Pons (tissue), 1 donor: Measurements from ENCODE around the gene RABL2A.
"Not testable (repeated sequence)": the region's sequence is repeated elsewhere in the genome, so short reads cannot be mapped to it uniquely, and the experiment has no call there.

Experiments used
- DNase-seq: peaks from one replicate; pipeline ENCODE4 v3.0.0-alpha.2; 2016; ENCODE audit warnings: low spot score

RABL2A gene

GRCh38 chr2:113609822-113610221 lies 17.2 kb upstream of the RABL2A start:
- DNase-seq, result not testable (repeated sequence)

DNA sequence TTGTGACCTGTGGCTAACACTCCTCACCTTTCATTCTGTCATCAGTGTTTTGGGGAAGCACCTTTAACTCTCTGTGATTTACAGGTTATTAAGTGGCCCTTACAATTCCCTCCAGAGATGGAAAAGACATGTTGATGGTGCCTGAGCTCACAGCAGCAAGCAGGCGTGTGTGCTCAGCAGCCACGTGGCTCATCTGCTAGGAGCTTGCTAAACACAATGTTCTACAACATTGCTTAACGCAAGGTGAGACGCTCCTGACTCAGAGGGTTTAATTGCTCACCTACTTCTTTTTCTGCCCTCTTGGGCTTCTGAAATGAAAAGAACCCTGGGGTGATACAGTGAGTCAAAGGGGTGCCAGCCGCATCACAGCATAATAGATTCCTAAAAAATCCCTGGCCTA lies 6.1 kb upstream of the RABL2A start:
- not testable (repeated sequence) for DNase-seq

DNA sequence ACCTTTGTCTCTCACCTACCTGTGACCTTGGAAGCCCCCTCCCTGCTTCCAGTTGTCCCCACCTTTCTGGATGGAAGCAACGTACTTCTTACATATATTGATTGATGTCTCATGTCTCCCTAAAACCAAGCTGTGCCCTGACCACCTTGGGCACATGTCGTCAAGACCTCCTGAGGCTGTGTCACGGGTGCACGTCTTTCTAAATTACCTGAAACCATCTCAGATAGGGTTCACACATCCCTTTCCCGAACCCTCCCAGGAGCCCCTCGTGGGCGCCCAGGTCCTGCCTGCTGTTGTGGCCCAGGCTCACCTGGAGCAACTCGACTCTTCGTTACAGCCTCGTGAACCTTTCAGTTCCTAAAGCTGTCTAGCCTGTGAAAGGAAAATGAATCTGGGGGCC lies 1.2 kb upstream of the RABL2A start:
- DNase-seq, result not testable (repeated sequence)

- DNase-seq, result not testable (repeated sequence)
Measured at GRCh38 chr2:113632849-113633345, 5.8 kb downstream of the RABL2A start.

DNA sequence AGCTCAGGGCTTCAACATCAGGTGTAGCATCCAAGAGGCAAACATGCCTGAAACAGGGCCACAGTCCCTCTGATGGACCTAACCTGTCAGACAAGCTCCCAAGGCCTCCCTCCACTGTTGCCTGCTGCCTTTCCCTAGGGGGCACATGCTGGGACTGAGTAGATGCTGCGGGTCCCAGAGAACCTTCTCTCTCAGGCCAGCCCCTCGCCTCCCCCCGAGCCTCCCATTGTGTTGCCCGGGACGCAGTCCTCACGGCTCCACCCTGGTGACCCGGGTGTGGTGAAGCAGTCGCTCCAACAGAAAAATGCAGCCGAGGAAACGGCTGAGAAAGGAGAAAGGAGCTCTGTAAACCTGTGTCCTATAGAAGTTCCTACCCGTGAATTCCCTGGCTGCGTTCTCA lies 8.3 kb downstream of the RABL2A start:
- DNase-seq, result not testable (repeated sequence)

- DNase-seq, result not testable (repeated sequence)
Measured at GRCh38 chr2:113636226-113636625, 9.2 kb downstream of the RABL2A start.

GRCh38 chr2:113638084-113638483 lies 11.0 kb downstream of the RABL2A start:
- not testable (repeated sequence) for DNase-seq

GRCh38 chr2:113646217-113646616 lies 19.2 kb downstream of the RABL2A start:
- not testable (repeated sequence) for DNase-seq

DNA sequence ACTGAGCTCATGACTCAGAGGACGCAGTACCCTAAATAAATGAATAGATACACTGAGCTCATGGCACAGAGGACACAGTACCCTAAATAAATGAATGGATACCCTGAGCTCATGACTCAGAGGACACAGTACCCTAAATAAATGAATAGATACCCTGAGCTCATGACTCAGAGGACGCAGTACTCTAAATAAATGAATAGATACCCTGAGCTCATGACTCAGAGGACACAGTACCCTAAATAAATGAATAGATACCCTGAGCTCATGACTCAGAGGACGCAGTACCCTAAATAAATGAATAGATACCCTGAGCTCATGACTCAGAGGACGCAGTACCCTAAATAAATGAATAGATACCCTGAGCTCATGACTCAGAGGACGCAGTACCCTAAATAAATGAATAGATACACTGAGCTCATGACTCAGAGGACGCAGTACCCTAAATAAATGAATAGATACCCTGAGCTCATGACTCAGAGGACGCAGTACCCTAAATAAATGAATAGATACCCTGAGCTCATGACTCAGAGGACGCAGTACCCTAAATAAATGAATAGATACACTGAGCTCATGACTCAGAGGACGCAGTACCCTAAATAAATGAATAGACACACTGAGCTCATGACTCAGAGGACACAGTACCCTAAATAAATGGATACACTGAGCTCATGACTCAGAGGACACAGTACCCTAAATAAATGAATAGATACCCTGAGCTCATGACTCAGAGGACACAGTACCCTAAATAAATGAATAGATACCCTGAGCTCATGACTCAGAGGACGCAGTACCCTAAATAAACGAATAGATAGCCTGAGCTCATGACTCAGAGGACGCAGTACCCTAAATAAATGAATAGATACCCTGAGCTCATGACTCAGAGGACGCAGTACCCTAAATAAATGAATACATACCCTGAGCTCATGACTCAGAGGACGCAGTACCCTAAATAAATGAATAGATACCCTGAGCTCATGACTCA lies 24.1 kb downstream of the RABL2A start:
- not testable (repeated sequence) for DNase-seq

- not testable (repeated sequence) for DNase-seq
Measured at GRCh38 chr2:113652599-113652998, 25.5 kb downstream of the RABL2A start.

GRCh38 chr2:113656031-113656624 lies 29.1 kb downstream of the RABL2A start:
- DNase-seq, result not testable (repeated sequence)

GRCh38 chr2:113657735-113658134 lies 30.7 kb downstream of the RABL2A start:
- DNase-seq, result not testable (repeated sequence)

- DNase-seq, result not testable (repeated sequence)
Measured at GRCh38 chr2:113663285-113664060, 36.4 kb downstream of the RABL2A start.

DNA sequence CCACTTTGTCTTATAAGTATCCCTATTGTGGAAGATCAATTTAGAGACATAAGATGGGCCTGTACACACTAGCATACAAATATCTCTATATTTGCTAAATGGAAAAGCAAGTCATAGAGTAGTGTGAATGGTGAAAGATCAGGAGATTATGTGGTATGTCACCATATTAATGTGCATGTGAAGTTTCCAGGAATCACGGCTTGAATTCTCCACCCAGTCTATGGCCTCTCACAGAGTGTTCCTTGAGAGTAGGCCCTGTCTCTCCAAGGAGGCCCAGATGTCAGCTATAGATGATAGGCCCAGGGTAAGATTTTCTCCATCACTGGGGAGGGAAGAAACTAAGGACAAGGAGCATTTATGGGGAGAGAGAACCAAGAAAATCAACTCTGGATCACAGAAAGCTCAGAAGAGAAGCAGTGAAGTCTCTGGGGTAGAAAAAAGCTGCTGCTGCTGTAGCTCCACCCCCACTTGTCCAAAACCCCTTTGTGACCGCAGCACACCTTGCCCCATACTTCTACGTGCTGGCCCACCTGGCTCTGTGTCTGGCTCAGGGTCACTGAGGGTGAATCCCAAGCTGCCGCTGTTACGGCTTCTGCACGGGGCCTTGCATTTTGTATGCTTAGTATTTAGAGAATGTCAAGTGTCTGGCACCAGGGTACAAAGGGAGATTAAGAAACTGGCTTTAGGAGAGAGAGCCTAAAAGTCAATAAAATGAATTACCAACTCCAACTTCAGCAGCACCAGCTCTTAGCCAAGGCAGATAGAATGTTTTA lies 37.9 kb downstream of the RABL2A start:
- DNase-seq, result not testable (repeated sequence)

GRCh38 chr2:113669013-113669412 lies 41.9 kb downstream of the RABL2A start:
- not testable (repeated sequence) for DNase-seq

GRCh38 chr2:113672326-113672932 lies 45.4 kb downstream of the RABL2A start:
- no peak for DNase-seq

DNA sequence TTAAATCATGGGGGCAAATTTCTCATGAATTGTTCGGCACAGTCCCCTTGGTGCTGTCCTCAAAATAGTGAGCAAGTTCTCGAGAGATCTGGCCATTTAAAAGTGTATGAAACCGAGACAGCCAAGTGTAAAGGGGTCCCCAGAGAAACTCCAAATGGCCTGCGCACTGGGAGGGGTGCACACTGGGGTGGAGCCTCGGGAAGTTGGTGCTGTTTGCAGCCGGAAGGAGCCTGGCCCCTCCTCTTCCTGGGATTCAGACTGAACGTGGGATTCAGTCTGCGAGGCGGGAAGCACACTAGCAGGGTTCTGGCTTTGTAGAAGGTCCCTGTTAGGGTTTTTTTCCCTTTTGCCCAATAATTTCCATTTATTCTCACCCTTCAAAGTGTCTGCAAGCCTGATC lies 48.8 kb downstream of the RABL2A start:
- DNase-seq, result no peak

GRCh38 chr2:113676623-113677266 lies 49.7 kb downstream of the RABL2A start:
- DNase-seq, result no peak

- no peak for DNase-seq
Measured at GRCh38 chr2:113677330-113677729, 50.3 kb downstream of the RABL2A start.

DNA sequence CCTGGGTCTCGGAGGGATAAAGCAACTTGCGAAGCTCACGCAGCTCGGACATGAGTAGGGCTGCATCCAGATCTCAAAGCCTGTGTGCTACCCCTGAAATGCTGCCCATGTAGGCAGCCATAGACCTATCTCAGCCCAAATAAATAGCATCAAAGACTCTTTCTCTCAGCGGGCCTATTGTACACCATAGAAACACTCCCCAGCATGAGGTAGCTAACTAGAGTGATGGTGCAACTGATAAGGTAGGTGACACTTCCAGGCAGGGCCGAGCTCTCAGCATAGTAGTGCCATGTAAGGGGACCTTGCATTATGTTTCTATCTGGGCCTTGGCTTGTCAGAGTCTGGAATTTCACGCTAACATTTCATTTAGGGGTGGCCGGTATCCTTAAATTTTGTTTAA lies 52.4 kb downstream of the RABL2A start:
- no peak for DNase-seq
